Ovary (tissue), 9 donors: ENCODE results near the gene FSTL1. TPM values are rescaled to one million over a fixed set of nuclear protein-coding genes. Genes with fewer than 3 reads are reported as not detected.

ENCODE experiments used
- DNase-seq, 5 donors: peaks; one replicate each; pipeline ENCODE4 v3.0.0-alpha.2; 2019 to 2020
- H3K27ac ChIP-seq, 2 donors: fragments of 200-600 bp; one replicate each; pipeline versions ENCODE4 v1.5.1 to v1.8.0; 2019 to 2022
- H3K27me3 ChIP-seq: fragments of 200-600 bp; one replicate; pipeline ENCODE4 v1.8.0; 2022
- H3K36me3 ChIP-seq: fragments of 200-600 bp; sonication (generic); one replicate; pipeline ENCODE4 v1.5.1; 2019
- H3K4me1 ChIP-seq: one replicate; pipeline ENCODE4 v1.8.1; 2013; ENCODE audit warnings: mild to moderate bottlenecking, moderate library complexity; ENCODE audit not compliant: insufficient read depth
- H3K4me3 ChIP-seq: fragments of 200-600 bp; sonication (generic); one replicate; pipeline ENCODE4 v1.5.1; 2017
- H3K9me3 ChIP-seq, 2 donors: fragments of 200-600 bp in 1 of 2; sonication (generic) in 1 of 2; one replicate each; pipeline versions ENCODE4 v1.5.1 to v1.8.1; 2013 to 2019; ENCODE audit warnings: mild to moderate bottlenecking in 1 of 2, moderate library complexity in 1 of 2
- CTCF ChIP-seq, 3 donors: fragments of 450-650 bp in 2 of 3; fragments of 200-600 bp in 1 of 3; IDR thresholded peaks; one replicate each; pipeline versions ENCODE4 v1.5.1 to v1.8.0; 2016 to 2022; ENCODE audit warnings: antibody characterized with exemption in 3 of 3, mild to moderate bottlenecking in 1 of 3
- EP300 ChIP-seq: sonication (generic); formaldehyde crosslinking; IDR thresholded peaks from one replicate; pipeline ENCODE4 v1.6.1; 2017; ENCODE audit warnings: antibody characterized with exemption
- POLR2A ChIP-seq: fragments of 450-650 bp; IDR thresholded peaks from one replicate; pipeline ENCODE4 v1.6.1; 2017; ENCODE audit warnings: antibody characterized with exemption, mild to moderate bottlenecking, moderate library complexity
- WGBS, 3 donors: extraction: QIAGEN DNeasy Blood & Tissue Kit in 1 of 3; methylation state at CpG; one replicate each; pipeline versions ENCODE4 v1.1.5 to v1.1.7; 2013 to 2017; 5-methylcytosine and 5-hydroxymethylcytosine counted together
- intact Hi-C, 4 donors: fragments of 100-400 bp; cut with DNase I; formaldehyde crosslinking; loops; one replicate each; pipeline versions ENCODE4 v1.11.0 to v1.15.1; 2022 to 2023
- polyA plus RNA-seq, 2 donors: library from polyadenylated mRNA; stranded (reverse); fragments of 200-250 nt in 1 of 2; fragments of 350-450 nt in 1 of 2; fragmentation: Illumina TruSeq in 1 of 2; extraction: RNeasy Lipid Tissue Mini Kit (QIAGEN cat#74804) in 1 of 2; gene quantifications; one replicate each; pipeline ENCODE4 v1.2.3, GENCODE V29; 2013 to 2014
- total RNA-seq, 7 donors: library from RNA; depleted of rRNA in 2 of 7; stranded (reverse); fragments of >200 nt in 2 of 7; fragmentation: NEBNext Ultra II Directional in 3 of 7; extraction: Animal tissue kit (Norgen Biotek cat#: 25700) in 3 of 7; gene quantifications; one replicate each; pipeline versions ENCODE4 v1.1.0 to v1.2.4, GENCODE V29; 2016 to 2023
- donor health status: DM: no; HTN: no; CAD: no; lungs with moderate emphysema.
- donor health status: DM: no; HTN: no; CAD: no.
- donor health status: Bipolar disorder and iron deficiency.
- donor health status: DM: yes; HTN: yes; CAD: no.
- donor health status: DM: no; HTN: no; CAD: no.
- donor health status: DM: yes; HTN: yes; CAD: no.

FSTL1 gene
- total and polyA plus RNA-seq, 9 donors = 98.0 to 357 (median 204) TPM

- 81 to 87% (median 84%) methylated on average over 6 of the region's 6 CpGs for WGBS, 3 donors
- intact Hi-C loops = loop anchor here in 3 of 4 donors (5.0 to 10.0 kb wide), 4 partner anchors 71 to 173 kb away; partner anchors contain the start of gene LRRC58 (in 1 of the 3)
- Histone ChIP-seq H3K27ac (no peak overlapping the region), H3K27me3 (no peaks in the 10 kb centered on the region), H3K4me1 (peaks cover 12% of the 10 kb centered on the region), H3K9me3 (no peaks in the 10 kb centered on the region), H3K36me3 (no peaks in the 10 kb centered on the region), H3K4me3 (no peak overlapping the region)
- DNase-seq = no peak
- TF ChIP-seq EP300 (no peak), CTCF (IDR thresholded peaks at IDR 0.05) (no peak), POLR2A (no peak)
Measured at GRCh38 chr3:120415756-120416155, 35.0 kb downstream of the FSTL1 start.

GRCh38 chr3:120410541-120410940 lies 40.3 kb downstream of the FSTL1 start:
- H3K27ac ChIP-seq = no peak overlapping the region
- TF ChIP-seq CTCF (IDR thresholded peaks at IDR 0.05) (no peak), EP300 (no peak), POLR2A (no peak)
- intact Hi-C loops = loop anchor here in 1 of 4 donors (10.0 kb wide), 1 partner anchor 66 kb away; the partner anchor contains the start of gene LRRC58

GRCh38 chr3:120410116-120410515 lies 40.7 kb downstream of the FSTL1 start:
- H3K36me3 ChIP-seq = no peaks in the 10 kb centered on the region
- H3K4me3 ChIP-seq = no peak overlapping the region
- WGBS, 3 donors = 11 to 28% (median 21%) methylated on average over 3 of the region's 3 CpGs
- no peak overlapping the region for H3K27ac ChIP-seq
- no peak for TF ChIP-seq CTCF (IDR thresholded peaks at IDR 0.05)
- H3K4me1 ChIP-seq = no peaks in the 10 kb centered on the region
- H3K27me3 ChIP-seq = no peaks in the 10 kb centered on the region
- intact Hi-C loops = loop anchor here in 1 of 4 donors (10.0 kb wide), 1 partner anchor 65 kb away; the partner anchor contains the start of gene LRRC58
- no peaks in the 10 kb centered on the region for H3K9me3 ChIP-seq
- DNase-seq = no peak

More at GRCh38 chr3:120410541-120410940, 40.3 kb downstream of the FSTL1 start:
- no peaks in the 10 kb centered on the region for H3K36me3 ChIP-seq
- H3K27me3 ChIP-seq = no peaks in the 10 kb centered on the region
- H3K9me3 ChIP-seq = no peaks in the 10 kb centered on the region
- no peak overlapping the region for H3K4me3 ChIP-seq
- no peak for DNase-seq
- no peaks in the 10 kb centered on the region for H3K4me1 ChIP-seq
- WGBS, 3 donors = 11 to 35% (median 28%) methylated on average over 1 of the region's 1 CpG

- DNase-seq = no peak
- Histone ChIP-seq H3K4me3 (no peak overlapping the region), H3K27ac (no peak overlapping the region), H3K4me1 (no peaks in the 10 kb centered on the region), H3K9me3 (no peaks in the 10 kb centered on the region), H3K36me3 (no peaks in the 10 kb centered on the region), H3K27me3 (no peaks in the 10 kb centered on the region)
- no peak for TF ChIP-seq POLR2A
- TF ChIP-seq CTCF (IDR thresholded peaks at IDR 0.05) = no peak
- TF ChIP-seq EP300 = no peak
- WGBS, 3 donors = 79 to 91% (median 86%) methylated on average over 2 of the region's 2 CpGs
- intact Hi-C loops = no loop called here
Measured at GRCh38 chr3:120407508-120408287, 43.1 kb downstream of the FSTL1 start.
